GM19193 (cell line): ENCODE data around the gene TMEM44.

Experiments used
- POLR2A ChIP-seq: IDR thresholded peaks from 4 replicates; pipeline ENCODE4 v1.6.1; 2011; ENCODE audit not compliant: insufficient read depth, insufficient read length; ENCODE audit errors: extremely low read depth

The TMEM44 gene

GRCh38 chr3:194623449-194624290 is 9.5 kb downstream of the TMEM44 start:
- no peak for TF ChIP-seq POLR2A

GRCh38 chr3:194622621-194623340 is 10.4 kb downstream of the TMEM44 start:
- no peak for TF ChIP-seq POLR2A

- no peak for TF ChIP-seq POLR2A
These were observed 11.3 kb downstream of the TMEM44 start for GRCh38 chr3:194621947-194622346.

GRCh38 chr3:194620196-194620595 is 13.0 kb downstream of the TMEM44 start:
- TF ChIP-seq POLR2A = no peak

- TF ChIP-seq POLR2A = no peak
These were observed 13.5 kb downstream of the TMEM44 start for GRCh38 chr3:194619741-194620140.

- TF ChIP-seq POLR2A = no peak
These were observed 14.2 kb downstream of the TMEM44 start for GRCh38 chr3:194618858-194619608.

GRCh38 chr3:194617827-194618226 is 15.4 kb downstream of the TMEM44 start:
- TF ChIP-seq POLR2A = no peak

GRCh38 chr3:194617143-194617671 is 16.0 kb downstream of the TMEM44 start:
- no peak for TF ChIP-seq POLR2A

GRCh38 chr3:194615226-194615625 is 18.0 kb downstream of the TMEM44 start:
- TF ChIP-seq POLR2A = no peak

- no peak for TF ChIP-seq POLR2A
These were observed 21.0 kb downstream of the TMEM44 start for GRCh38 chr3:194612221-194612620.

GRCh38 chr3:194610689-194611088 is 22.5 kb downstream of the TMEM44 start:
- no peak for TF ChIP-seq POLR2A

- no peak for TF ChIP-seq POLR2A
These were observed 23.6 kb downstream of the TMEM44 start for GRCh38 chr3:194609601-194610000.

GRCh38 chr3:194608981-194609380 is 24.2 kb downstream of the TMEM44 start:
- no peak for TF ChIP-seq POLR2A

- no peak for TF ChIP-seq POLR2A
These were observed 25.4 kb downstream of the TMEM44 start for GRCh38 chr3:194607592-194608389.

GRCh38 chr3:194606941-194607340 is 26.3 kb downstream of the TMEM44 start:
- TF ChIP-seq POLR2A = no peak

- TF ChIP-seq POLR2A = no peak
These were observed 27.1 kb downstream of the TMEM44 start for GRCh38 chr3:194606163-194606562.
